Mammary epithelial cell (primary cell): Measurements from ENCODE around the gene MUC13.

ENCODE experiments used
- CTCF ChIP-seq, 2 donors: IDR thresholded peaks in 1 of 2; conservative IDR thresholded peaks in 1 of 2; 2 replicates each; pipeline ENCODE4 v1.5.1; 2011 to 2012; ENCODE audit warnings: inconsistent platforms in 2 of 2, low read length in 2 of 2, mild to moderate bottlenecking in 2 of 2, control low read depth in 1 of 2, low read depth in 1 of 2; ENCODE audit not compliant: insufficient read depth in 1 of 2; ENCODE audit errors: extremely low read depth in 1 of 2
- EZH2 ChIP-seq: IDR thresholded peaks from 2 replicates; pipeline ENCODE4 v1.6.1; 2012; ENCODE audit warnings: low read length, inconsistent platforms, borderline replicate concordance

- no peak for TF ChIP-seq CTCF (conservative IDR thresholded peaks at IDR 0.05 in 1 of 2, IDR thresholded peaks at IDR 0.05 in 1 of 2; ENCODE audit: extremely low read depth in 1 of 2, insufficient read depth in 1 of 2, low read depth in 1 of 2, low read length in 2 of 2)
- no peak for TF ChIP-seq EZH2
Measured at GRCh38 chr3:124873226-124873625, 61.3 kb downstream of the MUC13 start.
